Heart right ventricle (tissue), 16 donors: ENCODE results near the gene CYP11A1. TPM values are rescaled to one million over a fixed set of nuclear protein-coding genes. Genes with fewer than 3 reads are reported as not detected.

ENCODE experiments used
- ATAC-seq, 8 donors: fragments of 200-7000 bp; cut with Tn5 transposase; one replicate each; pipeline ENCODE4 v1.9.1; 2020; ENCODE audit warnings: mild to moderate bottlenecking in 8 of 8, moderate library complexity in 8 of 8, moderate number of reproducible peaks in 1 of 8
- DNase-seq, 2 donors: peaks; one replicate each; pipeline ENCODE4 v3.0.0-alpha.2; 2020
- H3K27ac ChIP-seq, 10 donors: fragments of 200-600 bp; sonication (generic) in 2 of 10; one replicate each; pipeline versions ENCODE4 v1.5.0 to v1.8.0; 2020 to 2022; ENCODE audit warnings: mild to moderate bottlenecking in 3 of 10
- H3K27me3 ChIP-seq, 7 donors: fragments of 200-600 bp; one replicate each; pipeline ENCODE4 v1.8.0; 2021 to 2022; ENCODE audit warnings: mild to moderate bottlenecking in 2 of 7
- H3K36me3 ChIP-seq, 9 donors: fragments of 200-600 bp; sonication (generic) in 1 of 9; one replicate each; pipeline versions ENCODE4 v1.5.0 to v1.8.0; 2020 to 2022; ENCODE audit warnings: mild to moderate bottlenecking in 2 of 9
- H3K4me1 ChIP-seq, 9 donors: fragments of 200-600 bp; sonication (generic) in 1 of 9; one replicate each; pipeline versions ENCODE4 v1.5.0 to v1.8.0; 2020 to 2022; ENCODE audit warnings: mild to moderate bottlenecking in 4 of 9
- H3K4me3 ChIP-seq, 10 donors: fragments of 200-600 bp; sonication (generic) in 2 of 10; one replicate each; pipeline versions ENCODE4 v1.5.0 to v1.8.0; 2020 to 2022; ENCODE audit warnings: mild to moderate bottlenecking in 7 of 10, moderate library complexity in 2 of 10
- H3K9me3 ChIP-seq, 11 donors: fragments of 200-600 bp in 10 of 11; sonication (generic) in 2 of 11; one replicate each; pipeline versions ENCODE4 v1.5.0 to v1.8.0; 2013 to 2022; ENCODE audit warnings: mild to moderate bottlenecking in 2 of 11, control low read depth in 1 of 11, moderate library complexity in 1 of 11
- CTCF ChIP-seq, 9 donors: fragments of 200-600 bp; sonication (generic) in 2 of 9; IDR thresholded peaks; one replicate each; pipeline versions ENCODE4 v1.5.0 to v1.8.0; 2021 to 2022; ENCODE audit warnings: antibody characterized with exemption in 9 of 9, mild to moderate bottlenecking in 5 of 9, moderate library complexity in 1 of 9
- WGBS, 2 donors: extraction: QIAGEN DNeasy Blood & Tissue Kit; methylation state at CpG; one replicate each; pipeline ENCODE4 v1.1.7; 2013; ENCODE audit warnings: inconsistent platforms in 1 of 2; 5-methylcytosine and 5-hydroxymethylcytosine counted together
- intact Hi-C, 10 donors: fragments of 100-400 bp; cut with DNase I; formaldehyde crosslinking; loops; one replicate each; pipeline versions ENCODE4 v1.11.1 to v1.14.2; 2022
- long read RNA-seq, 3 donors: library from polyadenylated mRNA; unstranded; transcript quantifications; one replicate each; pipeline ENCODE4 v2.0.0, GENCODE V29; 2020 to 2021
- polyA plus RNA-seq, 2 donors: library from polyadenylated mRNA; stranded (reverse); fragments of 200-250 nt; gene quantifications; one replicate each; pipeline ENCODE4 v1.2.3, GENCODE V29; 2013
- total RNA-seq, 10 donors: library from RNA; stranded (reverse); fragmentation: NEBNext Ultra II Directional in 3 of 10; extraction: Animal tissue kit (Norgen Biotek cat#: 25700) in 3 of 10; gene quantifications; one replicate each; pipeline versions ENCODE4 v1.2.1 to v1.2.4, GENCODE V29; 2021 to 2023
- donor health status: Arrhythmogenic right ventricular cardiomyopathy.
- donor health status: ischemic (EF 13 %, LVEDD 7.1; RV severe dilation, severe dysfunction).
- donor health status: healthy with polysubstance abuse.
- donor health status: DM: no; HTN: yes; CAD: no.
- donor health status: DM: no; HTN: no; CAD: no.
- donor health status: ischemic (EF 25% LVEDD 6.9; RV normal size, moderate dysfunction).
- donor health status: ischemic (EF 25% LVEDD 5.7; RV mildly dilated, moderate dysfunction).
- donor health status: healthy.
- donor health status: DM: yes; HTN: yes; CAD: no.
- donor health status: Ischemic cardiomyopathy.
- donor health status: ischemic (EF 35%, LVEDD 5.7; RV mildly dilated, moderate dysfunction).
- donor health status: nonischemic (EF 11% LVEDD 7.7; RV severe dilation, severe dysfunction).
- donor health status: DM: yes; HTN: yes; CAD: no.
- donor health status: PGD.
- donor health status: ischemic (EF 29% LVEDD 5.4; RV normal size, mild dysfunction).
- donor health status: nonischemic (EF 23%, LVEDD 6.1; RV moderate dilation, normal function).

CYP11A1 gene
- total RNA-seq (1 to 10 TPM in 8 of 10 donors, under 1 TPM in 2; 0.60 to 3.6 (median 2.2) TPM), polyA plus RNA-seq (under 1 TPM; 0.06 to 0.44 TPM)
- long read RNA-seq, donor 1, partial matches to known transcripts, result 0 of 5 reads
- long read RNA-seq, donor 1, other reads (novel, unspliced or antisense), result 4 of 5 reads
- long read RNA-seq, donor 2, partial matches to known transcripts, result 1 of 2 reads
- long read RNA-seq, donor 2, other reads (novel, unspliced or antisense), result 1 of 2 reads
- long read RNA-seq, donor 3, partial matches to known transcripts, result 0 of 2 reads
- long read RNA-seq, donor 3, other reads (novel, unspliced or antisense), result 2 of 2 reads

- intact Hi-C loops, result no loop called here
Observed at GRCh38 chr15:74367296-74367854, at the start of gene CYP11A1. Gene CYP11A1 (minus strand): TSS chr15:74367646. CDS start chr15:74367585, 61 bp downstream.

GRCh38 chr15:74417225-74417624 is 49.8 kb upstream of the CYP11A1 start:
- no peaks in the 10 kb centered on the region for H3K9me3 ChIP-seq
- peaks cover 0 to 42% (median 24%) of the 10 kb centered on the region in 9 donors for H3K4me1 ChIP-seq
- intact Hi-C loops, result no loop called here
- ATAC-seq, result peak; percentile 43 to 78 (median 61)
- no peak for TF ChIP-seq CTCF (IDR thresholded peaks at IDR 0.05)
- peak; percentile 32 to 33 for DNase-seq
- peak overlapping the region in 1 of 10 donors; percentile 14 for H3K27ac ChIP-seq
- 58 to 68% methylated on average over 13 of the region's 13 CpGs for WGBS, 2 donors
- peaks cover 0 to 12% (median 0%) of the 10 kb centered on the region in 9 donors for H3K36me3 ChIP-seq
- no peak overlapping the region for H3K4me3 ChIP-seq
- H3K27me3 ChIP-seq, result no peaks in the 10 kb centered on the region

More at GRCh38 chr15:74367296-74367854, at the start of gene CYP11A1:
- H3K36me3 ChIP-seq, result no peaks in the 10 kb centered on the region
- no peak for ATAC-seq
- WGBS, 2 donors, result 82 to 91% methylated on average over 12 of the region's 12 CpGs
- H3K4me1 ChIP-seq, result peaks cover 0 to 16% (median 11%) of the 10 kb centered on the region in 9 donors
- peaks cover 0 to 52% (median 17%) of the 10 kb centered on the region in 7 donors for H3K27me3 ChIP-seq
- no peak within 1 kb of the TSS for H3K27ac ChIP-seq
- no peak for TF ChIP-seq CTCF (IDR thresholded peaks at IDR 0.05)
- H3K9me3 ChIP-seq, result no peaks in the 10 kb centered on the region
- peak within 1 kb of the TSS in 3 of 10 donors; percentile 62 to 68 (median 64) for H3K4me3 ChIP-seq
- no peak for DNase-seq

- Histone ChIP-seq H3K36me3 (peaks cover 0 to 15% (median 0%) of the 10 kb centered on the region in 9 donors), H3K27me3 (no peaks in the 10 kb centered on the region), H3K4me3 (no peak overlapping the region), H3K27ac (no peak overlapping the region), H3K9me3 (no peaks in the 10 kb centered on the region), H3K4me1 (peaks cover 0 to 41% (median 22%) of the 10 kb centered on the region in 9 donors)
- ATAC-seq, result no peak
- TF ChIP-seq CTCF (IDR thresholded peaks at IDR 0.05), result no peak
- 83% methylated on average over 19 of the region's 19 CpGs for WGBS, 2 donors
- no peak for DNase-seq
- intact Hi-C loops, result no loop called here
Observed at GRCh38 chr15:74415966-74416916, 48.8 kb upstream of the CYP11A1 start.
